ENCODE data around the gene SUPT6H. TPM values are rescaled to one million over a fixed set of nuclear protein-coding genes. Genes with fewer than 3 reads are reported as not detected.
A peak's percentile ranks its signal among the peaks of the same experiment; 100 is the strongest.

SUPT6H gene
- total and polyA plus RNA-seq, 5 experiments from 2014 or later: 7.4 to 105 (median 22.0) TPM

DNA sequence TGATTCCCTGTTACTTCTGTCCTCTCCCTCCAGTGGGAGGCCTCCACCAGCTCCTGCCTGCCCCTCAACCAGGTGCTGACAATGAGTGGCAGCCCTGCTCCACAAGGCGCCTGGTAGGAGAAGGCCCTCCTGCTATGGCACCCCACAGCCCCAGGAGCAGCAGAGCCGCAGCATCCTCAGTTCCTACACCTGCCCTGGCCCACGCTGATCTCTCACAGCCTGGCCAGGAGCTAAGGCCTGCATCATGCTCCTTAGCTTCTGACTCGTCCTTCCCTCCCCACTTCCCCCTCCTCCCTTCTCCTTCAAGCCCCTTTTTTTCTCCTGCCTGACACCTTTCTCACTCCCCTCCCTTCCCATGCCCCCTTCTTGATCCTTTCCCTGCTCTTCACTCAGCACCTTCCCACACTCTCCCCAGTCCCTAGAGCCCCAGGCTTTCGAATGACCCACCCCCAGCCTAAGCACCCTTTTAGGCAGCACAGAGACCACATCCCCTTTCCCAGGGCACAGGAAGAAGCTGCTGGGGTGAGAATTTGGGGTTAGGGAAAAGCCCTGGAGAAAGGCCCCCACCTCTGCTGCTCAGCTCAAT, 43.2 kb downstream of the SUPT6H start:
- Mint-ChIP-seq H3K36me3 (peaks cover 0 to 38% (median 0%) of the 10 kb centered on the region in 3 donors), H3K27me3 (no peaks in the 10 kb centered on the region), H3K4me1 (peaks cover 0 to 3% (median 1%) of the 10 kb centered on the region in 4 donors), H3K4me3 (no peak overlapping the region), H3K9me3 (no peaks in the 10 kb centered on the region), H3K27ac (peak overlapping the region in 4 of 10 donors; percentile 40 to 94 (median 51))
- DNase-seq (no peak), ATAC-seq (no peak)
- POLR2A ChIA-PET: no interaction called here

DNA sequence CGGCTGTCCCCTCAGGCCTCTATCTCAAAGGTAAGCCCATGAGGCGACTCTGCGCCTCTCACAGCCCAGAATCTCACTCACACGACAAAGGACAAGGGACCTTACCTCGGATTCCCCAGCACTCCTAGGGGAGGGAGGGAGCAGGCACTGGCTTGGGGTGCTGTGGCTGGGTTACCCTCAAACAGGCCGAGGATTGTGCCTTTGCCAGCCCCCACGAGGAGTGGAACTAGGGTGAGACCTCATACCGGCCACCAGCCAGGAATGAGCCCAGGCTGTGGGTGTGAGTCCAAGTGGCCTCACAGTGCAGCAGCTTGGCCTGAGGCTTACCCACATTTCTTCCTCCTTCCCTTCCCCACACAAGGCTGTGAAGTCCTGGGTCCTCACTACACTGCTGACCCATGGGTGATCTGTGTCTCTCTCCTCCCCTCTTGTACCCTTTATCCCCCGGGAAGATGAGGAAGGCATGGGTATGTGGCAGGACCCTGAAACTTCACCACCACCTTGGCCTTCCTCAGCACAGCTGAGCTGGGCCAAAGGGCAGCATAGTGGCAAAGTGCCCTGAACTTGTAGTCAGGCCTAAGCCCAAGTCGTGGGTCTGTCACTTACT, 43.8 kb downstream of the SUPT6H start:
- Mint-ChIP-seq H3K27ac (peak overlapping the region in 3 of 10 donors; percentile 28 to 94 (median 58)), H3K27me3 (no peaks in the 10 kb centered on the region), H3K36me3 (peaks cover 0 to 33% (median 0%) of the 10 kb centered on the region in 3 donors), H3K4me1 (peaks cover 4 to 7% (median 6%) of the 10 kb centered on the region in 4 donors), H3K4me3 (no peak overlapping the region), H3K9me3 (no peaks in the 10 kb centered on the region)
- DNase-seq (no peak), ATAC-seq (no peak)
- POLR2A ChIA-PET: no interaction called here

DNA sequence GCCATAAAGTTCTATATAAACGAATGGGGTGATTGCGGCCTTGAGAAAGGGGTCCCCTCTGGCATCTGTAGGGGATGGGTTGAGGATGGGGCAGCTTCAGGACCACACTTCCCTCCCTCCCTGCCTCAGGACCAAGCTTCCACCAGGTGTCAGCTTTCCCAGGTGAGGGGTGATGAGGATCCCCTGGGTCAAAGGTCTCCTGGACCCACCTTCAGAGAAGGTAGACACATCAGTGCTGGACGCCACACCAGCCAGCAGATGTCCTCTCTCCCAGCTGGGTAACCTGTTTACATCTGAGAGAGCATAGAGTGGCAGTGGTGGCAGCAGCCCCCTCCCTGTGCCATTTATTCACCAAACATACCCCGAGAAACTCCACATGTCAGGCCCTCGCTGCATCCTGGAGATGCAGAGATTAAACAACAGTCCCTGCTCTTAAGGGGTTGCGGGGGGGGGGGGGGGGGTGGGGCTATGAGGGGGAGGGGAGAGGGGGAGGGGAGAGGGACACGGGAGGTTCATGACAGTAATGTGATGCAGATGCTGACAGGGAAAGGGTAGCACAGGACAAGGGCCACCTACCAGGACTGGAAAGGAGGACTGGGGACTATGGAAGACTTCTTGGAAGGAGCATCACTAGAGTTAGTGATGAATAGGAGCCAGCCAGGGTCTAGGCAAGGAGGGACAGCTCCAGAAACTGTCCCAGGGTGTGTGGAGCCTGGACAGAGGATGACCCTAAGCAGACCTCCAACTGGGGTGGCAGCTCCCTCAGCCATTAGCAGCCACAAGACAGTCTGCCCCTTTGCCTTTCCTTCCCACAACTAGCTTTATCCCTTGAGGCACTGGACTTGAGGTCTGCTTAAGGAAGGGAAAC, 44.7 kb downstream of the SUPT6H start:
- Mint-ChIP-seq H3K27ac (peak overlapping the region in 2 of 10 donors; percentile 20 to 94), H3K4me1 (peaks cover 5 to 9% (median 7%) of the 10 kb centered on the region in 4 donors), H3K36me3 (peaks cover 0 to 25% (median 0%) of the 10 kb centered on the region in 3 donors), H3K27me3 (no peaks in the 10 kb centered on the region), H3K4me3 (no peak overlapping the region), H3K9me3 (no peaks in the 10 kb centered on the region)
- DNase-seq (no peak), ATAC-seq (no peak)
- POLR2A ChIA-PET: no interaction called here

DNA sequence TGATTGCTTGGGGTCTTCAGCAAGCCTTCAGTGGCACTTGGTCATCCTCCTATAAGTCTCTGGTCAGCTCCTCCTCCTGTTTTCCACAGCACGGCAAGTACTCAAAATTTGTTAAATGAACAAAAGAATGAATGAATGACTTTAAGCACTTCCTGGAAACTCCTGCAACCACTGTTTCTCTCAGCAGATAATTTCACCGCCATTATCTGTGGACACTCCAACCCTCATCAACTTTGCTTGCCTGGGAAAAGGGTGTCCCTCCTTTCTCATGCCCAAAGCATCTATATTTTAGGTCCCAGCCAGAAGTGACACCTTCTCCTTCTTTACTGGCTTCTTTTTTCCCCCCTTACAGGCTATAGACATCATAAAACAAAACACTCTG, 45.3 kb downstream of the SUPT6H start:
- ATAC-seq: no peak
- no peaks in the 10 kb centered on the region for H3K27me3 Mint-ChIP-seq
- no peaks in the 10 kb centered on the region for H3K9me3 Mint-ChIP-seq
- no peak for DNase-seq
- H3K4me3 Mint-ChIP-seq: no peak overlapping the region
- peak overlapping the region in 4 of 10 donors; percentile 20 to 60 (median 22) for H3K27ac Mint-ChIP-seq
- POLR2A ChIA-PET: no interaction called here
- peaks cover 6 to 15% (median 11%) of the 10 kb centered on the region in 4 donors for H3K4me1 Mint-ChIP-seq
- peaks cover 0 to 18% (median 0%) of the 10 kb centered on the region in 3 donors for H3K36me3 Mint-ChIP-seq

DNA sequence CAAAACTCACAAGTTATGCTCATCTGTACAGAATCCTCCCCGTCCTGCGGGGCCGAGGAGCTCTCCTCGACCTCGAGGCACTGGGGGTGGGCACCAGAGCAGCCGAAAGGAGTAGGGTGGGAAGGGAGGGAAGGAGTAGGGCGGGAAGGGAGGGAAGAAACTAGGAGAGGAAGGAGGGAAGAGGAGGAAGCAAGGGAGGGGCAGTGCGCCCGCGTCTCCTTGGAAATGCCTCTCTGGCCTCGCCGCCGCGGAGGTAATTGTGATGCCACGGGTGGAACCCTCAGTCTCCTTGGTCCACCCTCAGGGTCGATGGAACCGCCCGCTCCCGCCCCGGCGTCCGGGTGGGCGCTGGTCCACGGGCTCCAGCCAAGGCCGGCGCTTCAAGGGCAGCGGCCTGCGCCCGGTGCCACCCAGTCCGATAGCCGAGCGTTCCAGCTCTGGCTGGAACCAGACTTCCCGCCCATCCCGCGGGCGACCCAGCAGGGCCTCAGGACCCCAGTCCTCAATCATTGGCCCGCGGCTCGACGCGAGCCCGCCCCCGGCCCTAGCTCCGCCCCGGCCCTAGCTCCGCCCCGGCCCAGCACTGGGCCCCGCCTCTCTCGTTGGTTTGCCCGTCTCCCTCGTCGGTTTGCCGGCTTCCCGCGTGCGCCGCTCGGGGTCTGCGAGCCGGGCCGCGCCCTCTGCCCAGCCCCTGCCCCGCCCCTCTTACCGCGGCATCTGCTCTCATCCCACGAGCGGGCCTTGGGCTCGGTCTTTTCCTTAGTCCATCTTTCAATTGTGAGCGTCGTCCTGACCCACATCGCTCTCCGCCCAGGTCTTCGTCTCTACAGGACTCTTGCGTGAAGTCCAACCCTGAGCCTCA, 49.1 kb downstream of the SUPT6H start:
- no peaks in the 10 kb centered on the region for H3K9me3 Mint-ChIP-seq
- ATAC-seq: peak; percentile 88 to 89
- peaks cover 3 to 20% (median 15%) of the 10 kb centered on the region in 4 donors for H3K4me1 Mint-ChIP-seq
- DNase-seq: peak; percentile 82 to 92 (median 88)
- POLR2A ChIA-PET: interaction anchor here (0.5 to 4.7 kb wide), 19 partner anchors 9 to 327 kb away, joined by 3 to 81 read pairs (median 4); partner anchors contain the start of genes ALDOC, BLTP2, FAM222B and FLOT2
- peaks cover 0 to 2% (median 0%) of the 10 kb centered on the region in 3 donors for H3K36me3 Mint-ChIP-seq
- peaks cover 0 to 18% (median 10%) of the 10 kb centered on the region in 5 donors for H3K27me3 Mint-ChIP-seq
- H3K27ac Mint-ChIP-seq: peak overlapping the region; percentile 85 to 97 (median 95)
- H3K4me3 Mint-ChIP-seq: peak overlapping the region; percentile 84 to 95 (median 92)

DNA sequence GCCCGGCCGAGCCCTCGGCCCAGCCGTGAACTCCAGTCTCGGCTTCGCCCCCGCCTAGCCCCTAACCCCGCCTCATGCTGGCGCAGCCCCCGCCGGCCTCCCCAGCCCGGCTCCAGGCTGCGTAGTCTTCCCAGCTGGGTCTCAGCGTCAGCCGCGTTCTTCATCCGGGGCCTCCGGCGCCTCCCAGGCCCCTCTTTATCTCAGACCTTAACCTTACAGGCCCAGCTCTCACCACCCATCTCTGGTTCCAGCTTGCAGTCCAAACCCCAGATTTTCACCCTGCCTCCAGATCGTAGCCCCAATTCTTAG, 49.7 kb downstream of the SUPT6H start, which contains the start of gene PROCA1:
TSS of gene PROCA1 (minus strand) at position 166 of the 309 bp plus-strand sequence. CDS start 228 bp downstream, outside the sequence.
- H3K27ac Mint-ChIP-seq: peak within 1 kb of the TSS; percentile 85 to 97 (median 95)
- DNase-seq: peak in 4 of 10 donors; percentile 15 to 76 (median 44)

DNA sequence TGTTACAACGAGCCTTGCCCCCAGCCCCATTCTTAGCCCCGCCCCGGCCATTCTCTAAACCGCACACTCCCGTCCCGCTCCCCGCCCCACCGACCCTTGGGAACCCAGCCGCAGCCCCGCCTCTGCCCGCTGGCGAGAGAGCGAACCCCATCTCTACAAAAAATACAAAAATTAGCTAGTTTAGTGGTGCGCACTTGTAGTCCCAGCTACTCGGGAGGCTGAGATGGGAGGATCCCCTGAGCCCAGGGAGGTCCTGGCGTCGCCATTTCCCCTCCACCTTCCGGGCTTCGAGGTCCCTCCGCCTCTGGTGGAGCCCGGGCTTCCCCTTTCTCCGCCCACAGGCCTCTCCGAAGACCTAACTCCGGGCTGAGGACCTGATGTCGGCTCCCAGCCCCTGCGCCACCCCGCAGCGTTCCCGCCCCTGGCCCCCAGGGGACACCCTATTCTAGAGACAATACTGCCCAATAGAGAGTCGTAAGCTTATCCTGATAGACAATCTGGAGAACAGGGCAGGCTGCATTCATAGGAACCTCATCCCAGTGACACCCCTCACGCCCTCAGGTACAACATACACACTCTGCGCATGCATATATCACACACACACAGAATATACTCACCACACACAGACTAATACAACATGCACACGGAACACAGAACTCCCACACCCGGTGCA, 50.2 kb downstream of the SUPT6H start:
- Mint-ChIP-seq H3K36me3 (peaks cover 0 to 2% (median 0%) of the 10 kb centered on the region in 3 donors), H3K4me3 (peak overlapping the region; percentile 84 to 95 (median 92)), H3K27ac (peak overlapping the region; percentile 85 to 97 (median 94)), H3K27me3 (peaks cover 0 to 21% (median 10%) of the 10 kb centered on the region in 5 donors), H3K9me3 (no peaks in the 10 kb centered on the region), H3K4me1 (peaks cover 3 to 20% (median 16%) of the 10 kb centered on the region in 4 donors)
- DNase-seq (peak; percentile 32 to 80 (median 45)), ATAC-seq (peak; percentile 37 to 48)
- POLR2A ChIA-PET: interaction anchor here (0.6 to 4.7 kb wide), 15 partner anchors 9 to 239 kb away, joined by 3 to 81 read pairs (median 6); partner anchors contain the start of genes BLTP2, FAM222B, NEK8 and PHF12

More for the DNA sequence above, 49.7 kb downstream of the SUPT6H start, which contains the start of gene PROCA1:
- POLR2A ChIA-PET: interaction anchor here (0.7 to 4.7 kb wide), 15 partner anchors 9 to 239 kb away, joined by 3 to 81 read pairs (median 4); partner anchors contain the start of genes BLTP2, FAM222B, NEK8 and PHF12
- no peaks in the 10 kb centered on the region for H3K9me3 Mint-ChIP-seq
- H3K27me3 Mint-ChIP-seq: peaks cover 0 to 21% (median 10%) of the 10 kb centered on the region in 5 donors
- peak within 1 kb of the TSS; percentile 84 to 95 (median 92) for H3K4me3 Mint-ChIP-seq
- H3K4me1 Mint-ChIP-seq: peaks cover 3 to 20% (median 16%) of the 10 kb centered on the region in 4 donors
- H3K36me3 Mint-ChIP-seq: peaks cover 0 to 2% (median 0%) of the 10 kb centered on the region in 3 donors
- peak; percentile 55 to 61 for ATAC-seq

DNA sequence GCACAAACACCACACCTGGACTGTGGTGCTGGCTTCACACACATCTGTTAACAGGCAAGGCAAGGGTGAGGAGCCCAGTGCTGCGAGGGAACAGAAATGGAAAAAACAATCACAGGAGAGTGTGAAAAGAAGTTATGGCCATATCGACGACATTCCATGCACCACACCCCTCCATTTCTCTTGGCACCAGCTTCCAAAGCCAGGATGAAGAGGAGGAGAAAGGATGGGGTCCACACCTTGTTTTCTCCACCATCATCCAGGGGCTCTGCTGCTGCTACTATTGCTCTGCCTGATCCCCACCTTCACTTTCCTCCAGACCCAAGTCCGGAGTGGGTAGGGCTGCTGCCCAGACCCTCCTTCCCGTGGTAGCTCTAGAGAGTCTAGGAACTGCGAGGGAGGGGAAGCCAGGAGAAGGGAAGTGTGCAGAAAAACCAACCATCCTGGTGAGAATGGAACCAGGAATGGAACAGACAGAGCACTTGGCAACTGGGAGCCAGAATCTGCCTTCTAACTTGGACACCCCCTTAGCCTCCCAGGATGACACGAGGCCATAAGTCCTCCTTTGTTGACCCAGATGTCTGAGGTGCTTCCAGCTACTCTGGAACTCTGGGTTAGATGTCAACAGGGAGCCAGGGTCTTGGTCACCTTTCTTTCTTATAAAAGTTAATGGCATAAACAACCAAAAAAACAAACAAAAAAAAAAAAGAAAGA, 50.9 kb downstream of the SUPT6H start:
- H3K4me1 Mint-ChIP-seq: peaks cover 3 to 21% (median 16%) of the 10 kb centered on the region in 4 donors
- H3K4me3 Mint-ChIP-seq: peak overlapping the region; percentile 84 to 95 (median 92)
- POLR2A ChIA-PET: interaction anchor here (0.6 to 4.7 kb wide), 8 partner anchors 8 to 238 kb away, joined by 5 to 81 read pairs (median 20); partner anchors contain the start of genes BLTP2, NEK8, PHF12 and RPL23A
- H3K27me3 Mint-ChIP-seq: peaks cover 0 to 21% (median 11%) of the 10 kb centered on the region in 5 donors
- H3K9me3 Mint-ChIP-seq: no peaks in the 10 kb centered on the region
- peaks cover 0 to 2% (median 0%) of the 10 kb centered on the region in 3 donors for H3K36me3 Mint-ChIP-seq
- DNase-seq (no peak), ATAC-seq (no peak)
- H3K27ac Mint-ChIP-seq: peak overlapping the region in 9 of 10 donors; percentile 1 to 97 (median 85)

DNA sequence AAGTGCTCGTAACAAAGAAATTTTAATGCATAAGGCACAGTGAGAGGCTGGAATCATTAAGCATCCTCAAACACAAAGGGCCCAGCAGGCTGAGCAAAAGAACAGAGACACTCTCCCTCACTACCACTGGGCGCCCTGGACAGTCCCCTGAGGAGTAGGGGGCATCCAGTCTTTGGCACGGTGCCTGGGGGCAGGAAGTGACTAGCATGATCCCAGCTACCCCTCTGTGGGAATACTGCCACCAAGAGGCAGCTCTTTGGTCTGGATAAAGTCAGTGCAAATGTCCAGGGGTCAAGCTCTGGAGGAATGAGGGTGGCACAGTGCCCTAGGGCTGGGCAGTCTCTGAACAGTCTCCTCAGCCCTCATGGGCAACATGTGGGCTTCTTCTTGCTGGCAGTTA, 52.3 kb downstream of the SUPT6H start:
- Mint-ChIP-seq H3K27ac (peak overlapping the region in 1 of 10 donors; percentile 48), H3K4me1 (peaks cover 11 to 32% (median 26%) of the 10 kb centered on the region in 4 donors), H3K36me3 (no peaks in the 10 kb centered on the region), H3K9me3 (no peaks in the 10 kb centered on the region), H3K27me3 (peaks cover 0 to 30% (median 16%) of the 10 kb centered on the region in 5 donors), H3K4me3 (peak overlapping the region in 2 of 10 donors; percentile 18 to 26)
- DNase-seq: no peak
- no peak for ATAC-seq
- POLR2A ChIA-PET: interaction anchor here (0.5 to 1.7 kb wide), 2 partner anchors 13 to 142 kb away, joined by 4 to 6 read pairs; no protein-coding TSS in a partner anchor

DNA sequence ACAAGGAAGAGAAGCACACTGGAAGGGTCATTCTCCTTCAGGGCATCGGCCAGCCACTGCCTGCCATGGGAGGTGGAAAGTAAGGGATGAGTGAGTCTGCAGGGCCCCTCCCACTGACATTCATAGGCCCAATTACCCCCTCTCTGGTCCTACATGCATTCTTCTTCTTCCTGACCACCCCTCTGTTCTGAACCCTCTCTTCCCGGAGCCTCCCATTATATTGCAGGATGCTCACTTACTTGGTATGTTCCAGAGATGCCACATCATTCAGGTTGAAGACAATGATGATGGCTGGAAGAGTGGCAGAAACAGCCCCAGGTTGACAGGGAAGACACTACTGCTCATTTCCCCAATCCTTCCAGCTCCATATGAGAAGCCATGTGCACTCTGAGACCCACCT, 53.2 kb downstream of the SUPT6H start:
- POLR2A ChIA-PET: interaction anchor here (0.6 to 1.7 kb wide), 3 partner anchors 12 to 236 kb away, joined by 3 to 6 read pairs (median 3); partner anchors contain the start of gene PHF12
- peaks cover 16 to 41% (median 33%) of the 10 kb centered on the region in 4 donors for H3K4me1 Mint-ChIP-seq

More for the DNA sequence above, 53.2 kb downstream of the SUPT6H start:
- H3K27ac Mint-ChIP-seq: no peak overlapping the region
- no peak for ATAC-seq
- H3K4me3 Mint-ChIP-seq: no peak overlapping the region
- no peak for DNase-seq
- H3K36me3 Mint-ChIP-seq: peaks cover 0 to 6% (median 5%) of the 10 kb centered on the region in 3 donors
- H3K27me3 Mint-ChIP-seq: peaks cover 0 to 30% (median 16%) of the 10 kb centered on the region in 5 donors
- H3K9me3 Mint-ChIP-seq: no peaks in the 10 kb centered on the region

Measured in naive thymus-derived CD8-positive, alpha-beta T cell (primary cell).